GM19395 (cell line): ENCODE measurements around the gene PCDHAC2.

Experiments
- ATAC-seq: cut with Tn5 transposase; IDR thresholded peaks from one replicate; pipeline ENCODE4 v1.9.1; 2021; ENCODE audit warnings: mild to moderate bottlenecking, moderate library complexity; ENCODE audit not compliant: unreplicated experiment

The PCDHAC2 gene

GRCh38 chr5:140966293-140967225 is at the start of gene PCDHAC2:
Gene PCDHAC2 (plus strand): TSS chr5:140966476. CDS start chr5:140966767, 291 bp downstream.
- ATAC-seq = no peak

GRCh38 chr5:140923601-140924000 is 42.7 kb upstream of the PCDHAC2 start:
- no peak for ATAC-seq

DNA sequence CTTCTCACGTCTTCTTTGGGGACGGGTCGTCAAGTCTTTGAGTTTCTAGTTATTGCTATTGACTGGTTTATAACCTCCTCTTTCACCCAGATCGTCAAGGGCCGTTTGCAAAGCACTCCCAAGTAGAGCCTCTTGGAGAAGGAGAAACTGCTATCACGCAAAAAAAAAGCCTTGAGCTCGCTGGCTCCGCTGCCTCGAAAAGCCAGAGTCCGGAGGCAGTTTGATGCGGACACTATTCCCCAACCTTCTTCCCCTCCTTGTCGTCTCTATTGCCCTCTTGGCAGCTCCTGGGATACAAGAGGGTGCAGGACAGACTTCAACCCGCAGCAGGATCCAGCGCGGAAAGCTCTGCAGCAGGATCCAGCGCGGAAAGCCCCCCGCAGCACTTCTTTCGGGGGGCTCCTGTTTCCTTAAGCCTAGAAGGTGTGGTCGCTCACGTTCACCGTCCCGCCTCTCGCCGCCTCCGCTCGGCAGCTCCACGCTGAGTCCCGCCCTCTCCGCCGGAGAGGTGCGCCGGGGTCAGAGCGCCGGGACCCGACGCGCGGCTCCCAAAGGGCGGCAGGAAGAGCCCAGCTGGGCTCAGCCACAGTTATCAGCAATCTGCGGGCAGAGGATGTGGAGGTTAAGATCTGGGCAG is 40.4 kb upstream of the PCDHAC2 start, which contains the start of gene PCDHAC1:
Gene PCDHAC1, plus strand, starts transcription at position 494 of the 637 bp plus-strand sequence. CDS start 594 bp downstream, outside the sequence.
- ATAC-seq = no peak

DNA sequence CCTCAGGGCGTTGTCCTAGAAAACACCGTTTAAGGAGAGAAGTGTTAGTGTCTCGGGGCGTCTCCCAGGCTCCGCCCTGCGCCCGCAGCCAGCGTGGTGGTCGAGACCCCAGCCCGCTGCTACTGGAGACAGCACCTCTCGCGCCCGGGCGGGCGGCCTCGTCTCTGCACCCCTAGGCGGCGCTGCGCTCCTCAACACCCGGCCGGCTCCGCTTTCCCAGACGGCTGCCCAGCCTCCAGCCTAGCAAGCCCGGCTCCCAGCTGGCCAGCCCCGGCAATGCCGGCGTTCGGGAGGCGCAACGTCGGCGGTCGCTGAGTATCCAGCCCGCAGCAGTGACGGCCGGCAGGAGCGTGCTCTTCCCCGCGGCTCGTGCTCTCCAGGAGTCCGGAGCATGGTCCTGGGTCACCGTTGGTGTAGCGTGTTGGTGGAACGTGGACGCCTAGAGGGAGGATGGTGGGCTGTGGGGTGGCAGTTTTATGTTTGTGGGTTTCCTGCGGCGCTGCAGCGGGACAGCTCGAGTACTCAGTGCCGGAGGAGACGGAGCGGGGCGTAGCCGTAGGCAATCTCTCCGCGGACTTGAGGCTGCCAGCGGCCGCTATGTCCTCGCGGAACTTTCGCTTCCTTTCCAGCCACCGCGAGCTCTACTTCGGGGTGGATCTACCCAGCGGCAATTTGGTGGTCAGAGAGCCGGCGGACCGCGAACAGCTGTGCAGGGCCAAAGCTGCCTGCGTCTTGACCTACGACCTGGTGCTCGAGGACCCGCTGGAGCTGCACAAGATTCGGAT is 39.6 kb upstream of the PCDHAC2 start:
- no peak for ATAC-seq

GRCh38 chr5:140927228-140927573 is 39.1 kb upstream of the PCDHAC2 start:
- no peak for ATAC-seq

DNA sequence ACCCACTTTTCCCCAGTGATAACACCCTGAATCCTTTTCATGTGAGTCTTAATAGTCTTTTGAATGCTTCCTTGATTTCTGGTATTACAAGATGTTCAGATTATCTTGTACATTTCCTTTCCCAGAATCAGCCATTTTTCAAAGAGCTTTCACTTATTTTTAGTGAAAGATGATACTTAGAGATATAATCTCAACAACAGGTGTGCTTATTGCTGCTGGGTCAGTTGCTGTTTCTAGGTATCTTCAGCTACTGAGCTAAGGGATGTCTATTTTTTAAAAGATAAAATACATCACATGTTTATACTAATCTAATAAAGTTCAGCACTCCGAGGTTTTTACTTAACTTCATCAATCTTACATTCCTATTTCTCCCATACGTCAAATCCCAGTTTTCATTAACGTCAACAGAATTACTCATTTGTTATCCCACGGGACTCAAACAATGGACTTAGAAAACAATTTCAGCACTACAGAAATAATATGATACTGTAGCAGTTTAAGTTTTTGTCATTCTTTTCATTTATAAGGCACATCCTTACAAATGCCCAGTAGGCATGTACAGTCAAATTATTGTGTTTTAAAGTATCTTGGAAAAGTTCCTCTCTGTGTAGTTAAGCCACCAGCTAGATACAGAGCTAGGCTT is 31.2 kb upstream of the PCDHAC2 start:
- no peak for ATAC-seq

DNA sequence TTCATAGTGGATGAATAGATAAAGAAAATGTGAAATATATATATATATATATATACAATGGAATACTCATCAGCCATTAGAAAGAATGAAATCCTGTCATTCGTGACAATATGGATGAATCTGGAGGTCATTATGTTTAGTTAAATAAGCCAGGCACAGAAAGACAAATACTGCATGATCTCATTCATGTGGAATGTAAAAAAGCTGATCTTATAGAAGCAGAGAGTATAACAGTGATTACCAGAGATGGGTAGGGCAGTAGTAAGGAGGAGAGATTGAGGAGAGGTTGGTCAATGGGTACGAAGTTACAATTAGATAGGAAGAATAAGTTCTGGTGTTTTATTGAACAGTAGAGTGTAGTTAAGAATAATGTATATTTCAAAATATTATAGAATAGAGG is 19.7 kb upstream of the PCDHAC2 start:
- no peak for ATAC-seq

DNA sequence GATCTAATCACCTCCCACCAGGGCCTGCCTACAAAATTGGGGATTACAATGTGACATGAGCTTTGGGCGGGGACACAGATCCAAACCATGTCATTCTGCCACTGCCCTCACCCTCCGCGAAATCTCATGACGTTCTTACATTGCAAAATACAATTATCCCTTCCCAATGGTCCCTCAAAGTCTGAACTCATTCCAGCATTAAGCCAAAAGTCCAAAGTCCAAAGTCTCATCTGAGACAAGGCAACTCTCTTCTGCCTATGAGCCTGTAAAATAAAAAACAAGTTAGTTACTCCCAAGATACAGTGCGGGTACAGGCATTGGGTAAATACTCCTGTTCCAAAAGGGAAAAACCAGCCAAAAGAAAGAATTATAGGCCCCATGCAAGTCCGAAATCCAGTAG is 14.6 kb upstream of the PCDHAC2 start:
- no peak for ATAC-seq

DNA sequence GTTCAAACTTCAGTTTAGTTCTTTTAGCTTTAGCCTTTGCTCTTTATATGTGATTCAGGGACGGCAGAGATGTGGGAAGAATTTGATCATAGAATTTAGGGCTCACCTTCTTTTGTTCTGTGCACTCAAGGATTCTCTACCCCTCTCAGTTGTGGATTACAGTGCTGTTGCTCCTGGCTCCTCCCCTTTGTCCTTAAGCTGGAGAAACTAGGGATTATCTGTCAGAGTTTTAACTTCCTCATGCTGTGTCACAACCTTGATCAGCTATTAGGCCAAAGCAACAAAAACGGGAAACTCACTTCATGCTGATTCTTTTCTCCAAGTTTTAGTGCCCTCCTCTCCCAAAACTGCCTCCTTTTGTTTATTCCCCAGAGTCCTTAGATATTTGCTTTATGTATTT is 13.0 kb upstream of the PCDHAC2 start:
- no peak for ATAC-seq

DNA sequence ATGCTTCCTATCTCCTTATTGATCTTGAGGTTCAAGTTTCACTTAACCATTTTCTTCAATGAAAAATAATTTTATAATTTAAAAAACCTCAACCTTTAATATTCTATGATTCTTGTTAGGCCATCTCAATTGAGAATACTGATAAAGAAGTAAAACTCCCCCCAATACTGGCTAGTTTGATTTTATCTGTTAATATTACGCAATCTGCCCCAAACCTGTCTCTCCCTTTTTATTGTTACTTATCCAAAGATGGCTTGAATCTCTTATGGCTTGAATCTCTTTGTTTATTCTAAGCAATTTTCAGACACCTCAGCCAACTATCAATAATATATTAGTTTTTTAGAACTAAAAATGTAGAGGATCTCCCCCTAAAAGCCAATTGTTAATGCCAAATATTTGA is 4.1 kb upstream of the PCDHAC2 start:
- ATAC-seq = no peak

DNA sequence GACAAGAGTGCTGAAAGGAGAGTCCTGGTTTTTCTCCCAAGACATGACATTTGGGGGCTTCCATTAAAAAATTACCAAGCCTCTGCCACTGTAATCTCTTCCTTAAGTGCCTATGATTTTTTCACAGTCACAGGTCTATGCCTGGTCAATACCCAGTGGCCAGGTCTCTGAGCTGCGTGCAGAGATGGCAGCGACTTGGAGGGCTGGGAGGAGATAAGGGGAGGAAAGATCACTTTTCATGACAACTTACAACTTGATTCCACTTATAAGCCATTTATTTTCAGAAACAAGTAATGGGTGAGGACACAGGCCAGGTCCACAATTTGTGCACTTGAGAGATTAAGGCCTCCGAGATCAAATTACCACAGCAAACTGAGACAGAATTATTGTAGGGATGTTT is 1.9 kb upstream of the PCDHAC2 start:
- no peak for ATAC-seq

- no peak for ATAC-seq
Measured at GRCh38 chr5:140965905-140966292, 377 bp upstream of the PCDHAC2 start.

- ATAC-seq = no peak
Measured at GRCh38 chr5:140967226-140967893, 1.1 kb downstream of the PCDHAC2 start.

DNA sequence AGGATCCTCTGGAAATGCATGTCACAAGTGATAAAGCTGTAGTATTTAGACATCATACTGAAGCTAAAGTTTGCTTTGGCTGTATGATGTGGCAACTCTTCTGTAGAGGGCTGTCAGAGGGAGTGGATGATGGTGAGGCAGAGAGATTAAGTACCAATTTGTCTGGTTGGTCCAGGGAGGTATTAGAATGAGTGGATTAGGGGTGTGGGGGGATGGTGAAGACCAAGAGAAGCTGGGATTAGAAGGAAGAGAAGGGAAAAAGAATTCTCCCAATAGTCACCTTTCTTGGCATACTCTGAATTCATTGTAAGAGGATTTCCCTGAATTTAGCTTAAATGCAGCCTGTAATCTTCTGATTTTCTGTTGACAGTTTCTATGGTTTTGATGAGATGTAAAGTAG is 3.6 kb downstream of the PCDHAC2 start:
- ATAC-seq = no peak

- no peak for ATAC-seq
Measured at GRCh38 chr5:140973550-140973949, 7.3 kb downstream of the PCDHAC2 start.

- ATAC-seq = no peak
Measured at GRCh38 chr5:140977003-140977402, 10.7 kb downstream of the PCDHAC2 start.

- ATAC-seq = no peak
Measured at GRCh38 chr5:140978260-140978659, 12.0 kb downstream of the PCDHAC2 start.

DNA sequence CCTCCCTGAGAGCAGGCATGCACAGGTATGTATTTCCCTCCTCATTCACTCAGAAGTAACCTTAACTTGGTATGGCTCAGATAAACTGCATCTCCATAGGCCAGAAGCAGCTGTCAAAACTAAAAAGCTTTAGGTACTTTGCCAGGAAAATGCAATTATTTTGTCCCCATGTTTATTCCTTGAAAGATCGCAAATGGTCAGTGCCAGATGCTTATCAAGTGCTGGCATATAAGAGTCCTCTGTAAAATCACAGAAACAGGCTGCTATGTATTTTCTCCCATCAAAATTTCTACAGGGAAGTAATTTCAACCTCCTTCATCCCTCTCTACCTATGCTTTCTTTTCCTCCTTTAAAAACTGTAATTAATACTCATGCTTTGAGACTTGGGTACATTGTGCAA is 12.7 kb downstream of the PCDHAC2 start:
- no peak for ATAC-seq

DNA sequence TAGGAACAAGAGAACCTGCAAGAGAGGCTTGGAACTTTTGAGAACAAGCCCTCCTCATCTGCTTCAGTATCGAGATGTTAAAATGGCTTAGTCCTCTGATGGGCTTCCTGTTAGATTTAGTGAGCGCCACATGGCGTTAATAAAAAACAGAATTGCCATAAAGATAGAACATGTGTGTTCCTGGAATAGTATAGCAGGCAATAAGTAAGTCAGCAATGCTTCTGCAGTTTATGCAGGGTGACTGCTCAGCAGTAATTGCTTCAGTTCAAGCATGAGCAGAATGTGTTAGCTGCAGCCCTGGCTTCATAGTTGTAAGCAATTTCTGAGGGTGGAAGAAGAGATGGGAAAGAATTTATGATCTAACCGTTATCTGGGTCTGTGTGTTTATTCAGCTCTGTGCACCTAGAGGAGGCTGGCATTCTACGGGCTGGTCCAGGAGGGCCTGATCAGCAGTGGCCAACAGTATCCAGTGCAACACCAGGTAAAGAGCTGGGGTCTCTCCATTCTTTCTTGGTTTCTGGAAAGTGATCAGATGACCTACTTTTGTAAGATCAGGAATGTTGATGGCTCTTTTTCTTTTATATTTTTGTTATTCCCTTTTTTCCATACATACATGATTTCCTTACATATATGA is 15.9 kb downstream of the PCDHAC2 start:
- ATAC-seq = no peak

DNA sequence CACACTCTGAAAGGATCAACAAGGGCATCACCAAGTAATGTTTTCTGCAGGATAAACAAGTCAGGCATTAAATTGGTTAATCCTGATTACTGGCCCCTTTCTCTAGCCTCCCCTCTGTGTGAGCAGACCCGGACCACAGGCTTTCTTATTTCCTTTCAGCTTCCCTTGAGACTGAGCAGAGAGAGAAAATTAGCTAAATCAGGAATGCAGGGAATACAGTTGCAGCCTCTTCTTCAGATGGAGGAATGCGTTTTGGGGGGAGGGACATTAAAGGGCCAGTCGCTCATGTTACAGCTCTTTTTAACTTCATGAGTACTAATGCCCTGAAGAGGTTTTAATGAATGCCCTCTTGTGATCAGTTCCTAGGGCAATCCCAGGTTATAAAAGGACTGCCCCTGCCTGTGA is 19.8 kb downstream of the PCDHAC2 start:
- no peak for ATAC-seq
